ENCODE results near the gene PASK. TPM values are rescaled to one million over a fixed set of nuclear protein-coding genes. Genes with fewer than 3 reads are reported as not detected.

Gene PASK
- total and polyA plus RNA-seq, 2 of the 4 experiments (the other 2 are of a cell fraction), result 4.1 TPM

- peaks cover 9% of the 10 kb centered on the region for H3K36me3 ChIP-seq (ENCODE audit: control insufficient read depth, insufficient read depth, low read length)
- no peak overlapping the region for H2AK9ac ChIP-seq (replicated peaks; ENCODE audit: low read depth, low read length, poor library complexity)
- H3K9me1 ChIP-seq (ENCODE audit: insufficient read depth, low read length), result peaks cover 3% of the 10 kb centered on the region; the same call in 1 of the 2 replicates
- no peak overlapping the region for H3K18ac ChIP-seq (ENCODE audit: low read depth, low read length)
- H2AFZ ChIP-seq (replicated peaks; ENCODE audit: low read length, poor library complexity), result peak overlapping the region; percentile 23
- H3K14ac ChIP-seq (replicated peaks; ENCODE audit: low read depth, low read length), result no peak overlapping the region
- no peak overlapping the region for H3K56ac ChIP-seq (ENCODE audit: extremely low read depth, insufficient read depth, low read length)
- no peak overlapping the region for H4K91ac ChIP-seq (ENCODE audit: insufficient read depth, low read depth, low read length)
- DNase-seq (no peak), ATAC-seq (ENCODE audit: low read depth) (no peak)
- H2AK5ac ChIP-seq (ENCODE audit: low read depth, low read length), result no peak overlapping the region
- TF ChIP-seq MAFK (IDR thresholded peaks at IDR 0.05; ENCODE audit: low read depth, low read length) (no peak), RAD21 (IDR thresholded peaks at IDR 0.05; ENCODE audit: low read length) (no peak), RCOR1 (IDR thresholded peaks at IDR 0.05; ENCODE audit: insufficient replicate concordance, low read length) (no peak), MXI1 (IDR thresholded peaks at IDR 0.05; ENCODE audit: borderline replicate concordance, low read depth, low read length) (no peak), RFX5 (IDR thresholded peaks at IDR 0.05; ENCODE audit: low read depth, low read length) (no peak), CTCF (conservative IDR thresholded peaks at IDR 0.05; ENCODE audit: low read depth, low read length) (no peak), CHD1 (IDR thresholded peaks at IDR 0.05; ENCODE audit: low read depth, low read length) (no peak), NFE2L2 (IDR thresholded peaks at IDR 0.05; ENCODE audit: low read depth, low read length) (no peak), POLR2A (IDR thresholded peaks at IDR 0.05; ENCODE audit: low read depth, low read length) (no peak), BHLHE40 (IDR thresholded peaks at IDR 0.05; ENCODE audit: low read depth, low read length) (no peak), SMC3 (IDR thresholded peaks at IDR 0.05; ENCODE audit: low read depth, low read length) (no peak), CEBPB (IDR thresholded peaks at IDR 0.05; ENCODE audit: low read depth, low read length) (no peak), MAZ (IDR thresholded peaks at IDR 0.05; ENCODE audit: borderline replicate concordance, low read depth, low read length) (no peak), FOS (IDR thresholded peaks at IDR 0.05; ENCODE audit: low read depth, low read length) (no peak)
- TF ChIP-seq, protein P1, sequence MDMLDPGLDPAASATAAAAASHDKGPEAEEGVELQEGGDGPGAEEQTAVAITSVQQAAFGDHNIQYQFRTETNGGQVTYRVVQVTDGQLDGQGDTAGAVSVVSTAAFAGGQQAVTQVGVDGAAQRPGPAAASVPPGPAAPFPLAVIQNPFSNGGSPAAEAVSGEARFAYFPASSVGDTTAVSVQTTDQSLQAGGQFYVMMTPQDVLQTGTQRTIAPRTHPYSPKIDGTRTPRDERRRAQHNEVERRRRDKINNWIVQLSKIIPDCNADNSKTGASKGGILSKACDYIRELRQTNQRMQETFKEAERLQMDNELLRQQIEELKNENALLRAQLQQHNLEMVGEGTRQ (IDR thresholded peaks at IDR 0.05; ENCODE audit: low read depth, low read length), result no peak
- TF ChIP-seq, protein P2, sequence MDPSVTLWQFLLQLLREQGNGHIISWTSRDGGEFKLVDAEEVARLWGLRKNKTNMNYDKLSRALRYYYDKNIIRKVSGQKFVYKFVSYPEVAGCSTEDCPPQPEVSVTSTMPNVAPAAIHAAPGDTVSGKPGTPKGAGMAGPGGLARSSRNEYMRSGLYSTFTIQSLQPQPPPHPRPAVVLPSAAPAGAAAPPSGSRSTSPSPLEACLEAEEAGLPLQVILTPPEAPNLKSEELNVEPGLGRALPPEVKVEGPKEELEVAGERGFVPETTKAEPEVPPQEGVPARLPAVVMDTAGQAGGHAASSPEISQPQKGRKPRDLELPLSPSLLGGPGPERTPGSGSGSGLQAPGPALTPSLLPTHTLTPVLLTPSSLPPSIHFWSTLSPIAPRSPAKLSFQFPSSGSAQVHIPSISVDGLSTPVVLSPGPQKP (IDR thresholded peaks at IDR 0.05; ENCODE audit: borderline replicate concordance, low read depth, low read length), result no peak
- no peaks in the 10 kb centered on the region for H3K4me1 ChIP-seq (ENCODE audit: control insufficient read depth, insufficient read depth, low read length)
- no peak overlapping the region for H3K27ac ChIP-seq (ENCODE audit: insufficient read depth, low read length)
- H3K23ac ChIP-seq (ENCODE audit: low read depth, low read length), result no peak overlapping the region
- no CpG with 5 or more reads among the region's 13 CpGs for WGBS, 2 experiments (ENCODE audit: extremely low coverage in 2 of 2, insufficient read length in 1 of 2)
- H3K4ac ChIP-seq (ENCODE audit: low read depth, low read length), result no peak overlapping the region
- H4K20me1 ChIP-seq (ENCODE audit: insufficient read depth, low read length), result no peaks in the 10 kb centered on the region
- dilution Hi-C loops (cut with HindIII; ENCODE audit: low sequenced_read_pairs, unreplicated experiment) (no loop called here), intact Hi-C loops (cut with micrococcal nuclease) (no loop called here), in situ Hi-C loops (cut with MboI; ENCODE audit: low sequenced_read_pairs) (no loop called here)
- H2BK15ac ChIP-seq (ENCODE audit: low read depth, low read length), result no peak overlapping the region
- no peak overlapping the region for H4K8ac ChIP-seq (ENCODE audit: low read depth in 2 of 2, low read length in 2 of 2)
- no peaks in the 10 kb centered on the region for H3K27me3 ChIP-seq (ENCODE audit: control insufficient read depth, insufficient read depth, low read length)
- no TSS peak for BruUV-seq (replicated peaks)
- H2BK120ac ChIP-seq (ENCODE audit: low read depth, low read length), result no peak overlapping the region
- H3K4me3 ChIP-seq (ENCODE audit: insufficient read depth, low read depth, low read length), result no peak overlapping the region
- H3K79me1 ChIP-seq (ENCODE audit: low read depth in 1 of 2, low read length in 2 of 2), result no peaks in the 10 kb centered on the region
- no peak overlapping the region for H2BK5ac ChIP-seq (ENCODE audit: low read depth, low read length, poor library complexity, severe bottlenecking)
- ChIA-PET POLR2A (ENCODE audit: unreplicated experiment) (no interaction called here), CTCF (no interaction called here)
- no peak overlapping the region for H4K5ac ChIP-seq (ENCODE audit: low read depth, low read length)
- no peak overlapping the region for H3K4me2 ChIP-seq (ENCODE audit: low read depth, low read length)
- no peak overlapping the region for H3K9ac ChIP-seq (ENCODE audit: low read depth, low read length)
- peaks cover 2% of the 10 kb centered on the region; the same call in 1 of the 2 replicates for H3K9me3 ChIP-seq (ENCODE audit: control insufficient read depth, insufficient read depth, low read length)
- no peak overlapping the region for H2BK20ac ChIP-seq (ENCODE audit: low read depth, low read length)
Measured at GRCh38 chr2:241125626-241126025, 23.6 kb downstream of the PASK start.

Data from IMR-90 (cell line).